HG02763 (cell line): ENCODE measurements around the gene KIAA1217.

ENCODE experiments used
- ATAC-seq: cut with Tn5 transposase; IDR thresholded peaks from one replicate; pipeline ENCODE4 v1.9.1; 2021; ENCODE audit warnings: mild to moderate bottlenecking, moderate library complexity; ENCODE audit not compliant: unreplicated experiment

The KIAA1217 gene

DNA sequence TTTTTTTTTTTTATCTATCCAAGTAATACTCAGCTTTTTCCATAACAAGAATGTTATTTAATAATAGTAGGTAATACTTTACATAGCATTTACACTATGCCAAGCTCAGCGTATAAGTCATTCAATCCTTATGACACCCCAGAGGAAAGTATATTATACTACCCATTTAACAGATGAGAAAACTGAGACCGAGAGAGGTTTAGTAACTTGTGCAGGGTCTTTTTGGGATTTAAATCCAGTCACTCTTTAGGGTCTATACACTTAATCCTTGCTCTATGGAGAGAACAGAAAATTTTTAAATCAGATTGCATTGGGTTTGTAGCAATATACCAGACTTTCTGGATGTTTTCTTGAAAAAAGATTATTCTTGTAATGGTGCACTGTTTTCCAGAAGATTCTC lies 322.5 kb downstream of the KIAA1217 start:
- no peak for ATAC-seq

DNA sequence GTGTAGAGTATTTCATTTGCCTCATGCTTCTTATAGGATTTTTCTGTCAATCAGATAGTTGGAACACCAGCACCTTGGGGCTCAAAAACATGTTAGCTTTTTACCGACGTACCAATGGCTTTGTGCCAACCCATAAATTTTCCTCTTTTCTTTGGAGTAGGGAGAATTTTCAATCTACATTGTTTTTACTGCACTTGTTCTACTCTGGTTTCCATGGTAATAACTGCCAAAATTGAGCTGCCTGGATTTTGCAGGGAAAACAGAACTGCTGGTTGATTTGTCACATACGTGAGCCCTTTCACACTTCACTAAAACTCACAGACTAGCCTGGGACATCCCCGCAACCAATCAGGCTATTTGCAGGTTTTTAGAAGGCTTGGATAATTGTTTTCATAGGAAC lies 325.0 kb downstream of the KIAA1217 start:
- no peak for ATAC-seq

DNA sequence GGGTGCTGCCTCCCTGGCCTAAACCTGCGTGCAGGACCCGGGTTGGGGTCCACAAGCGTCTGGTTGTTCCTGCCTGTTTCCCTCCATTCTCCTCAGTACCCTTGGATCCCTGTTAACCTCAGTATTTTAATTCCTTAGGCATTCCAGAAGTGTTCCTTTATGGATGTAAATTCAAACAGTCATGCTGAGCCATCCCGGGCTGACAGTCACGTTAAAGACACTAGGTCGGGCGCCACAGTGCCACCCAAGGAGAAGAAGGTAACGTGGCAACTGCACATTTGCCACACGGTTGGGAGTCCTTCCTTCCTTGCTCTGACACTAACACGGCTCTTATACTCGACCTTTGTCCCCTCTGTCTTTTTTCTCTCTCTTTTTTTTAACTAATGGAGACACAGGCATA lies 327.7 kb downstream of the KIAA1217 start:
- no peak for ATAC-seq

DNA sequence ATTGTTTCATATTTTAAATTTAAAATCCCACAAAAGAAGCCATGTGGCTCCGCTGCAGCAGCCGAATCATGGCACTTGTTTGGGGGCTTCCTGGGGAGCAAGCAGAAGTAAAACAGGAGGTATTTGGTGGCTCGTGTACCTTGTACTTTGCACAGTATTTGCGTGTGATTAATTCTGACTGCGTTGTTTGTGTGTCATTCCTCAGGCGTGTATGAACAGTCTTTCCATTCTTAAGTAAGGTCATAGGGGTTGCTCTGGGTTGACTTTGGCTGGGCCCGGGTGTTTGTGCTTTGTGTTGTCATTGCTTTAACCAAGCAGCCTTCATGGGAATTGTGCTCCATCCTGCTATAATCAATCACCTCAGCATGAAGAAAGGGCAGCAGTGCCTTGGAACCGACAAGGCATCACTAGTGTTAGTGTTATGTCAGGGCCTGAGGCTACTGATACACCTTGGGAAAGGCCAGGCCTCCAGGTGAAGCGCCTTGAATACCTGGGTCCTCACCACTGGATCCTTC lies 332.4 kb downstream of the KIAA1217 start:
- no peak for ATAC-seq

DNA sequence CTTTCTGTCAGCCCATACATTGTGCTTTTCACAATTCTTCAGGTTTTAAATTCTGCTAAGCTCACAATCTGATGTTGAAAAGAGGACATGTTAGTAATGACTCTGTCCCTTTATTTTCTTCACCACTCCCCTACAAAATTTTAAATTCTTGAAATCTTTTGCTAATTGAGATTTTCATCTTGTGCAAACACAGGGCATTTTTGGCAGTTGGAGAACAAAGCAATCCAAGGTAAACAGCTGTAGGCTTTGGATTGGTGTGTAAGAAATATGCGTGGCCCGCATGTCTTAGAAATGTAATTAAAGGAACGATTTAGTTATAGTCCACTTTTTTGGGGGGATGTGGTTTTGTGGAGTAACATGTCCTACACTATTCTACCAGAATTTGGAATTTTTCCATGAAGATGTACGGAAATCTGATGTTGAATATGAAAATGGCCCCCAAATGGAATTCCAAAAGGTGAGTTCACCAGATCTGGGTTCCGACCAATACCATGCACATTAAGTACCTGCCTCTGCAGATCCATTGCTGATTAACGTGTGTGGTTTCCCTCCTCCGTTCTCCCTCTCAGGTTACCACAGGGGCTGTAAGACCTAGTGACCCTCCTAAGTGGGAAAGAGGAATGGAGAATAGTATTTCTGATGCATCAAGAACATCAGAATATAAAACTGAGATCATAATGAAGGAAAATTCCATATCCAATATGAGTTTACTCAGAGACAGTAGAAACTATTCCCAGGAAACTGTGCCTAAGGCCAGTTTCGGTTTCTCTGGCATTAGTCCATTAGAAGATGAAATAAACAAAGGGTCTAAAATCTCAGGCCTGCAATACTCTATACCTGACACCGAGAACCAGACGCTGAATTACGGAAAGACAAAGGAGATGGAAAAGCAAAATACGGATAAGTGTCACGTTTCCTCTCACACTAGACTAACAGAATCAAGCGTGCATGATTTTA lies 333.7 kb downstream of the KIAA1217 start:
- ATAC-seq = no peak

DNA sequence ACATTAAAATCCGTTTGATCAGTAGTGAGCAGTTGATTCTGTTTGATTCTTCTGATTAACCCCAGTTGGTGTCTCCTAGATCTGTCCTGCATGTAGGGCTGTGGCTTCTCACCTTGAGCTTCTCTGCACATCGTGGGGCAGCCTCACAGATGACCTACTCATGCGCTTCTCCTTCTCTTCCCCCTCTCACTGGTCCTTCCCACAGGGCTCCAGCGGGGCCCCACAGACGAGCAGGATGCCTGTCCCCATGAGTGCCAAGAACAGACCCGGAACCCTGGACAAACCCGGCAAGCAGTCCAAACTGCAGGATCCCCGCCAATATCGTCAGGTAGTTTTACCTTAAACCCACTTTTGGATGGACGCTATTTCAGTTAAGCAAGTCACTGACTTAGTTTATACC lies 335.8 kb downstream of the KIAA1217 start:
- no peak for ATAC-seq

DNA sequence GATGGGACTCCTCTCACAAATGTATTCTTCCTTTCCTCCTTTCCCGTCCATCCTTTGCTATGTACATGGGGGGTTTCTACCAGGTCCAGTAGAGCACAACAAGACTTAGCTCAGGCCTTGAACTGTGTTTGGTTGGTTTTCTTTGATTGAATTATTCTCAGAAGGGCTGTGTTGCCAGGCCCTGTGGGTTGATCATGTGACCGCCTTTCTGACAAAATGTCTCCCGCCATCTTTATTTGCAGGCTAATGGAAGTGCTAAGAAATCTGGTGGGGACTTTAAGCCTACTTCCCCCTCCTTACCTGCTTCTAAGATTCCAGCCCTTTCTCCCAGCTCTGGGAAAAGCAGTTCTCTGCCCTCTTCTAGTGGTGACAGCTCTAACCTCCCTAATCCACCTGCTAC lies 336.6 kb downstream of the KIAA1217 start:
- ATAC-seq = no peak

DNA sequence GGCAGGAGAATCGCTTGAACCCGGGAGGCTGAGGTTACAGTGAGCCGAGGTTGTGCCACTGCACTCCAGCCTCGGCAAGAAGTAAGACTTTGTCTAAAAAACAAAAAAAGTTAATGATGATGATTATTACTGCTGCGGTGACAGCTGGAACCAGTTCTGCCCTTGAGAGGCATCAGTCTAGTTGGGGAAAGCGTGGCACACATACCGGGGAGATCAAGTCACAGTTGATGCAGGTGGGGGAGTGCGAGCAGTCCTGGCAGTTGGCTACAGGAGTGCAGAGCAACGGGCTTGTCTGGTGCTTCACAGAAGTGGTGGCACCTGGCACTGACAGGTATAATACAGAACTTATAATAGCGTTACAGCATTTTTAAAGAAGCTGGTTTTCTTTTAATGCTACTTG lies 341.7 kb downstream of the KIAA1217 start:
- ATAC-seq = no peak

DNA sequence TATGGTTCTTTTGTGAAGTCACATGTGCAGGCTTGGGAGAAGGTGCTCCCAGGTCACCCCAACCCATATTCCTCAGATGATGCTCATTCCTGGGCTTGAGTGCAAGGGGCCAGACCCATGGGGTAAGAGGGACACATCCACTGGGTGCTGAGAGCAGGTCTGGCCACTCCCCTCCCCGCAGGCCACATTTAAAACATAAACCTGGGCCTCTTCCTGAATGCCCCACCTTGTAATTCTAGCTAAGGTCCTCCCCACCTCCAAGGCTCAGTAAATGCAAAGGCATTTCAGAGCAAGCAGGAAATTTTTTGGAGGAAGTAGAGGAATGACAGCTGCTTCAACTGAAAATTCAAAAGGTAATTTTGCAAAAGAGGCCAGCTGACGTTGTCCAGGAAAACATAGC lies 342.2 kb downstream of the KIAA1217 start:
- no peak for ATAC-seq

DNA sequence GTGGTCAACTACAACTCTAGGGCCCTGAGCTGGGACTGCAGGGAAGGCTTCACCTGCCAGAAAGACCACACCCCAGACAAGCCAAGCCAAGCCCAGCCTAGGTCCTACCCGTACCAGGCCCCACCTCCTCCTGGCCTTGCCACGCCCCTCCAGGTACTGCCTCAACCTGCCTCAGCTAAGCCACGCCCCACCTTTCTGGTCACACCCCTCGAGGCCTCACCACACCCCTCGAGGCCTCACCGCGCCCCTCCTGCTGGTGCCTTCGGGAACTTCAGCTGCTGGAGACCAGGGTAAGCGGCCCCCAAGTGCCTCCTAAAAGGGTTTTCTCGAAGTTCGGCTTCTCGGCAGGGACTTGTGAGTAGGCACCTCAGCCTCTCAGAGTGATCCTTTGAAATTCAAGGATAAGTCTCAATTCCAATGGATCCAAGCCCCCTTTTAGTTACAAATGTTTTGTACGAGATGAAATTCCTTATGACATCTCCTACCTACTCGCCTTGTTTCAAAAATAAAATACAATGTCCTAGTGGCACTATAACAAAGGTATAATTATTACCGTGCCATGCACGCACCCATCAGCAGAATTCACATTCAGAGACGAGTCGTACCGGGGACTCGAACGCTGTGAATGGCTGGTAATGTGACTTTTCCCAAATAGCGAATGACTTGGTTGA lies 343.5 kb downstream of the KIAA1217 start:
- no peak for ATAC-seq

DNA sequence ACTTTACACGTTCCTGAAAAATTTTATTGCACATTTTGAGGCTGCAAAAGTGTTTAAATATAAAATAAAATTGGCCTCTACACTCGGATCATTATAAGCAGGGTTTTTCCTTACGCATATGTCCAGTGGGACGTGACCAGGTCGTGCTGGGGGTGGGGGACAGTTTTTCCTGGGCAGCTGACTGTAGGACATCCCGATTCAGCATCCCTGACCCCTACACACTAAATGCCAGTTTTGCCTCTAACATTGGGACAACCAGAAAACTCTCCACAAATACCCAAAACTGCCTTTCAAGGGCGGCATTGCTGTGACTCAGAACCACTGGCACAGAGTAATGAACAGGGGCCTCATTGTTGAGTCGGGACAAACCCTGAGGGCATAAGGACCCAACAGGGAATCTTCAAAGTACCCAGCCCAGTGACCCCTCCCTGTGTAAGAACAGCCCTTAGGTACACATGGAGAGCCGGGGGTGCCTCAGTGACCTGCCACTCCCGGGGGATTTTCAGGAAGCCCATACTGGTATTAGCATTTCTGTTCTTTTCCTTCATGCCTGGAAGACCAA lies 344.2 kb downstream of the KIAA1217 start:
- no peak for ATAC-seq

DNA sequence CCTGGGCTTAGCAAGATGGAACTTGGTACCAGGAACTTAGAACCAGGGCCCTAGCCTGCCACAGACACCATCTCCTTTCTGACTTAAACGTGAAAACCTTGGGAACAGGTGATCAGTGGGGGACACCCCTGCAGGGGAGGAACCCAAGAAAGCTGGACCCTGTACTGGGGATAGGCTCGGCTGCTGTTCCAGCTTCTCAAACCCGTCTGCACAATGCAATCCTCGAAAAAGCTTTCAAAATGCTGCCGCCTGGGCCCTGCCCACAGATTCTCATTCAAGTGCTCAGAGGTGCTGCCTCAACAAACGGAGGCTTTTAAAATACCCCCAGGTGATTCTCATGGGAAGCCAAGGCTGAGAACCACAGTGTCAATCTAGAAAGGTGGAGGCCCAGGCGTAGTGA lies 345.1 kb downstream of the KIAA1217 start:
- ATAC-seq = no peak

DNA sequence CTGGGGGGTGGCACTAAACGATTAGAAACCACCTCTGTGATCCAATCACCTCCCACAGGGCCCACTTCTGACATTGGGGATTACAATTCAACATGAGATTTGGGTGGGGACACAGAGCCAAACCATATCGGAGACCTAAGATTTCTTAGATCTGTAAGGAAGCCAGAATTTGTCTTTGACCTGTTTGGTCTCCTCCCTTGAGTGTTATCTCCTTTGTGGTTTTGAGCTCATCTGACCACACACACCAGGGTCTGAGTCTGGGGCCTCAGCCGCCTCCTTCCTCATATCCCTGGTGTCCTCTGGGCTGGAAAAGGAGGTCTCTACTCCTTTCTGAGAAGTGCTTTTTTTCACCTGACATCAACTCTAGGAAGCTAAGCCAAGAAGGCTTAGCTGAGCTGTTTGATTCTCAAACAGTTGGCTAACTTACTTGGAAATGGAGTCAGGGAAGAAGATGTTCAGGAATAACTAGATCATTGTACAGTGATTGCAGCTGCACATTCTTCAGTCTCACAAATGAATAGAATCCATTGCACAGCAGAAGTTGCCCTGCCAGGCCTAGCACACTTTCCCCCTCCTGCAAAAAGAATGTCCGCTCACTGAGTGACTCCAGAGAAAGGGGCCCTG lies 347.3 kb downstream of the KIAA1217 start:
- no peak for ATAC-seq

DNA sequence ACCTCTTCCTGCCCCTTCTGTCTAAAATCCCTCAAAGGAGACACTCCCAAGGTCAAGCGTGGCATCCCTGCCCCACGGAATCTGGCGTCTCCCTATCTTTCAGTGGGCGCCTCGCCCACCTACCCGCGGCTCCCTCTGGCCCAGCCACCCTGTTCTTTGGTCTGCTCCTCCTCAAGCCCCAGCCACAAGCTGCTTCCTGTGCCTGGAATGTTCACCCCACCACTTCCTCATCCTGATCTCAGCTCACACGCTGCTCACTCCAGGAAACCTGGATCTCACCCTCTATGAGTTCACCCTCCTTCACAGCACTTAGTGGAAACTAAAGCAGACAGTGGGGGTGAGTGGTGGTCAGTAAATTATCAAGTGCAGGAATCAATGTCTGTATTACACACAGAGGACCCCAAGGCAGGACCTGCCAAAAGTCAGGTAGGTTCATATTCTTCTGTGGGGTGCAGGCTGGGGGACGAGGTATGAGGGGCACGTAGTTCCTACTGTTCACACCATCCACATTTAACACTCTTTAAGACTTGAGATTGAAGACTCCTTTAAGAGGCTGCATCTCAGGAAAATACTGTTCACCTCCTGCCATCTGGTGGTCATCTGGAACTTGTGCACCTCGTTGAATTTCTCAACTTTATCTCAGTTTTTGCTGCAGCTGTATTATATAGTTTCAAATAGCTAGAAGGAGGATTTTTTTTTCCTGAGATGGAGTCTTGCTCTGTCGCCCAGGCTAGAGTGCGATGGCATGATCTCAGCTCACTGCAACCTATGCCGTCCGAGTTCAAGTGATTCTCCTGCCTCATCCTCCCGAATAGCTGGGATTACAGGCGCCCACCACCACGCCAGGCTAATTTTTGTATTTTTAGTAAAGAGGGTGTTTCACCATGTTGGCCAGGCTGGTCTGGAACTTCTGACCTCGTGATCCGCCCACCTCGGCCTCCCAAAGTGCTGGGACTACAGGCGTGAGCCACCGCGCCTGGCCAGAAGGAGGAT lies 348.1 kb downstream of the KIAA1217 start:
- no peak for ATAC-seq

DNA sequence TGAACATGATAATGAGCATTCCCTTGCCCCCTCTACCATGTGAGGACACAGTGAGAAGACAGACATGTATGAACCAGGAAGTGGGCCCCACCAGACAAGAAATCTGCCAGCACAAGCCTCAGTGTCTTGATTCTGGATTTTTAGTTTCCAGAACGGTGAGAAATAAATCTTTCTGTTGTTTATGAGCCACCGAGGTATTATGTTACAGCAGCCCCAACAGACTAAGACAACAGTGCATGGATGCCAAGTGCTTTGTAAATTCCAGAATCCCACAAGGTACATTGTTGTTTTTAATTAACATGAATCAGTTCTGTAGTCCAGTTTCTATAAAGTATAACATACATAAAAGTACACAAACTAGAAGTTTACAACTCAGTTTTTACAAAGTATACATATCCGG lies 352.5 kb downstream of the KIAA1217 start:
- ATAC-seq = no peak

DNA sequence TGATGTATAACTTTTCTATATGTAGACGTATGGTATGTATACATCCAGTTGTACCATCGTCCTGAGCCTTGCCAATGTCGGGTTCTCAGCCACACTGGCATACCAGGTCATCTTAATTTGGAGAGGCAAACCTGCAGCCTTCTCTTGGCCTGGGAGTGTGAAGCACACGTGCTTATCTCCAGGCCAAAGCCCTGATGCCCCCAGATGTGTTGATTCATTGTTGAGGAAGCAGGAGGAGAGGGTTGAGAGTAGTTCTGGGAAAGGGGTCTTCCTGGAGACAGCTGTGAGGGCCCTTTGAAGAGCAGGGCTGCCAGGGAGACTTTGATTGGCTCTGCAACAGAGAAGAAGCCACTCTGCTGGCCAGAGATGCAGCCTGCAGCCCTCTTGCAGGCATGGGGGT lies 359.1 kb downstream of the KIAA1217 start:
- ATAC-seq = no peak

DNA sequence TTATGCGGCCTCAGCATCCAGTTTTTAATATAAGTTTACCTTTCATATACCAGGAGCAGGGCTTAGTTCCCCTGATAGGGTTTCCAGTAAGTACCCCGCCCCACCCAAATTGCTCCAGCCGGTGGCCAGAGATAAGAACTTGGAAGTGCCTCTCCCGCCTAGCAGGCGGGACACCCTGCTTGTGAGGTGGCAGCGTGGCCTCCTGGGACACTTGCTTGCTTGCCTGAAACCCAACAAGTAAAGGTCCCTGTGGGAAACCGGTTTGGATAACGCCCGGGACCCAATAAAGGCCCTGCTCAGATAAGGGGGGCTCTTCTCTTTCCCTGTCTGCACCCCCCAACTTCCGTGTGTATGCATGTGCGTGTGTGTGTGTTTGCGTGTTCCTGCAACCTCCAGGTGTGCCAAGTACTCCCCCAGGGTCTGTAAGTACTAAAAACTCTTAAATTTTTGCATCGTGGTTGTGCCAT lies 360.4 kb downstream of the KIAA1217 start:
- no peak for ATAC-seq

DNA sequence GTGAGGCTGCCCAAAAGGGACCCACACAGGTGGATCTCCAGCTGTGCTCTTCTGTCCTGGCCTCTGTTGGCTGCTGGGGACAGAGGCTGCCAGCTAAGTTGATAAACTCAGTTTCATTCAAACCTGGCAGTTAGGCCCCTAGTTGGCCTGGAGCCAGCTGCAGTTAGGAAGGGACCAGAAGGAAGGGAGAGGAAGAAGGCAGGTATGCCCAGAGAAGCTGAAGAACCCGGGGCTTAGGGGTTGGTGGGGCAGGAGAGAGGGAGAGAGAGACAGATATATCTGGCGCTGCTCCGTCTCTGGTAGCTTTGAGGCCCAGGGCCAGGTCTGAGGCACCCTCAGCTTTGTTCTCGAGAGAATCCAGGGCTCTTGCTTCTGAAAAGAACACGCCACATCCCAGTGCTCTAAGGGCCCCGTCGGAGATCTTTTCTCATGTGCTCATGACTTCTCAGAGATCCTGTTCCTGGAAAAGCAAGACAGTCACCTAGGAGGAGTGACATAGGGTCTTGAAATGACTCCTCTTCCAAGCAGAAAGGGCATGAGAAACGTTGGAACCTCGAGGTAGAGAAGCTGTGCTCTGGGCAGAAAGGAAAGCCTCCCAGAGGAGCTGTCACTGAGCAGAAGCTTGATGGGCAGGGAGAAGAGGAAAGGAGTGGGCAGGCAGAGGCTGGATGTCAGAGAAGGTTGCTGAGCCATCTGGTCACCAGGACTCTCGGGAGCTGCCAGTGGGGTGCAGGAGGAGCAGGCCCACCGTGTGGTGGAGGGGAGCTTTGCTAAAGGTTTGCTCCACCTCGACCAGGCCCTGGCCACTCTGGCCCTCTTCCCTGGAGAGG lies 361.1 kb downstream of the KIAA1217 start:
- ATAC-seq = no peak
